ENCODE measurements around the gene TEX264. TPM values are rescaled to one million over a fixed set of nuclear protein-coding genes. Genes with fewer than 3 reads are reported as not detected.

TEX264 gene
- total RNA-seq, 2 experiments from 2014 or later, result 45.6 to 50.3 TPM

- Histone ChIP-seq H3K4me3 (ENCODE audit: low read depth, low read length, poor library complexity, severe bottlenecking) (no peak overlapping the region), H3K27ac (ENCODE audit: low read depth, low read length, poor library complexity, severe bottlenecking) (no peak overlapping the region), H2AFZ (ENCODE audit: low read length) (no peak overlapping the region), H3K79me2 (ENCODE audit: insufficient read depth, low read depth, low read length) (no peaks in the 10 kb centered on the region), H4K20me1 (ENCODE audit: insufficient read depth, low read length) (no peaks in the 10 kb centered on the region), H3K9me3 (ENCODE audit: low read length) (no peaks in the 10 kb centered on the region), H3K4me2 (ENCODE audit: low read length) (no peak overlapping the region), H3K4me1 (ENCODE audit: insufficient read depth, low read length, poor library complexity, severe bottlenecking) (no peaks in the 10 kb centered on the region), H3K36me3 (ENCODE audit: insufficient read depth, low read length) (peaks cover 65% of the 10 kb centered on the region; the same call in 1 of the 2 replicates), H3K9me2 (ENCODE audit: insufficient read depth, low read length) (no peaks in the 10 kb centered on the region)
- TF ChIP-seq EZH2phosphoT487 (IDR thresholded peaks at IDR 0.05; ENCODE audit: borderline replicate concordance, low read depth, low read length), result no peak
- no peak for TF ChIP-seq CTCF (conservative IDR thresholded peaks at IDR 0.05; ENCODE audit: low read length)
- intact Hi-C loops (cut with micrococcal nuclease; ENCODE audit: unreplicated experiment), result no loop called here
- CTCF ChIA-PET (ENCODE audit: unreplicated experiment), result interaction anchor here (0.5 kb wide), 1 partner anchor 210 kb away, joined by 3 read pairs; no protein-coding TSS in a partner anchor
- no peak for DNase-seq (ENCODE audit: low spot score)
- POLR2A ChIA-PET, result no interaction called here
- no TSS peak for BruUV-seq (replicated peaks)
These were observed 33.7 kb upstream of the TEX264 start for GRCh38 chr3:51637144-51637940.

- peak; percentile 72 for DNase-seq (ENCODE audit: low spot score)
- Histone ChIP-seq H2AFZ (ENCODE audit: low read length) (no peak overlapping the region), H4K20me1 (ENCODE audit: insufficient read depth, low read length) (no peaks in the 10 kb centered on the region), H3K4me2 (ENCODE audit: low read length) (no peak overlapping the region), H3K9me2 (ENCODE audit: insufficient read depth, low read length) (no peaks in the 10 kb centered on the region), H3K36me3 (ENCODE audit: insufficient read depth, low read length) (peaks cover 70% of the 10 kb centered on the region; the same call in 1 of the 2 replicates), H3K9me3 (ENCODE audit: low read length) (no peaks in the 10 kb centered on the region), H3K79me2 (ENCODE audit: insufficient read depth, low read depth, low read length) (no peaks in the 10 kb centered on the region), H3K27ac (ENCODE audit: low read depth, low read length, poor library complexity, severe bottlenecking) (no peak overlapping the region), H3K4me1 (ENCODE audit: insufficient read depth, low read length, poor library complexity, severe bottlenecking) (no peaks in the 10 kb centered on the region), H3K4me3 (ENCODE audit: low read depth, low read length, poor library complexity, severe bottlenecking) (no peak overlapping the region)
- ChIA-PET POLR2A (interaction anchor here (0.6 kb wide), 1 partner anchor 44 kb away, joined by 4 read pairs; no protein-coding TSS in a partner anchor), CTCF (ENCODE audit: unreplicated experiment) (no interaction called here)
- no peak for TF ChIP-seq EZH2phosphoT487 (IDR thresholded peaks at IDR 0.05; ENCODE audit: borderline replicate concordance, low read depth, low read length)
- TF ChIP-seq CTCF (conservative IDR thresholded peaks at IDR 0.05; ENCODE audit: low read length), result peak; percentile 92
- intact Hi-C loops (cut with micrococcal nuclease; ENCODE audit: unreplicated experiment), result loop anchor here (1.0 kb wide), 1 partner anchor 136 kb away; no protein-coding TSS in a partner anchor
- BruUV-seq (replicated peaks), result no TSS peak
These were observed 33.0 kb upstream of the TEX264 start for GRCh38 chr3:51637941-51638471.

GRCh38 chr3:51642462-51642861 is 28.6 kb upstream of the TEX264 start:
- intact Hi-C loops (cut with micrococcal nuclease; ENCODE audit: unreplicated experiment), result loop anchor here (2.0 kb wide), 1 partner anchor 40 kb away; no protein-coding TSS in a partner anchor
- no peak overlapping the region for H3K4me2 ChIP-seq (ENCODE audit: low read length)
- H3K9me3 ChIP-seq (ENCODE audit: low read length), result no peaks in the 10 kb centered on the region
- ChIA-PET POLR2A (no interaction called here), CTCF (ENCODE audit: unreplicated experiment) (no interaction called here)
- no TSS peak for BruUV-seq (replicated peaks)
- H3K79me2 ChIP-seq (ENCODE audit: insufficient read depth, low read depth, low read length), result no peaks in the 10 kb centered on the region
- TF ChIP-seq CTCF (conservative IDR thresholded peaks at IDR 0.05; ENCODE audit: low read length), result peak; percentile 80
- no peak for TF ChIP-seq EZH2phosphoT487 (IDR thresholded peaks at IDR 0.05; ENCODE audit: borderline replicate concordance, low read depth, low read length)
- no peak overlapping the region for H2AFZ ChIP-seq (ENCODE audit: low read length)
- no peaks in the 10 kb centered on the region for H4K20me1 ChIP-seq (ENCODE audit: insufficient read depth, low read length)
- no peak overlapping the region for H3K4me3 ChIP-seq (ENCODE audit: low read depth, low read length, poor library complexity, severe bottlenecking)
- peak; percentile 29 for DNase-seq (ENCODE audit: low spot score)
- no peak overlapping the region for H3K27ac ChIP-seq (ENCODE audit: low read depth, low read length, poor library complexity, severe bottlenecking)
- peaks cover 92% of the 10 kb centered on the region for H3K36me3 ChIP-seq (ENCODE audit: insufficient read depth, low read length)
- H3K9me2 ChIP-seq (ENCODE audit: insufficient read depth, low read length), result no peaks in the 10 kb centered on the region
- H3K4me1 ChIP-seq (ENCODE audit: insufficient read depth, low read length, poor library complexity, severe bottlenecking), result no peaks in the 10 kb centered on the region
